Activated naive CD4-positive, alpha-beta T cell treated with anti-CD3 and anti-CD28 coated beads for 36 hours (primary cell): ENCODE data around the gene NRARP. TPM values are rescaled to one million over a fixed set of nuclear protein-coding genes. Genes with fewer than 3 reads are reported as not detected.

ENCODE experiments used
- CTCF ChIA-PET: fragments of 350-600 bp; sonication (Branson Sonifier 250); formaldehyde crosslinking; loops from one replicate; lab custom pipeline; 2021; ENCODE audit warnings: antibody characterized with exemption; lab: Charles Lee
- DNase-seq: peaks from one replicate; pipeline ENCODE4 v3.0.0-alpha.2; 2020
- H3K27ac Mint-ChIP-seq: one replicate; pipeline ENCODE4 v1.8.0; 2021; ENCODE audit warnings: mild to moderate bottlenecking, mixed read lengths
- H3K27me3 Mint-ChIP-seq: one replicate; pipeline ENCODE4 v1.8.0; 2021; ENCODE audit warnings: low read depth, mixed read lengths
- H3K36me3 Mint-ChIP-seq: one replicate; pipeline ENCODE4 v1.8.0; 2021; ENCODE audit warnings: low read depth, mixed read lengths
- H3K4me1 Mint-ChIP-seq: one replicate; pipeline ENCODE4 v1.8.0; 2021; ENCODE audit warnings: low read depth, mixed read lengths
- H3K4me3 Mint-ChIP-seq: one replicate; pipeline ENCODE4 v1.8.0; 2021; ENCODE audit warnings: mild to moderate bottlenecking, moderate library complexity, mixed read lengths
- H3K9me3 Mint-ChIP-seq: one replicate; pipeline ENCODE4 v1.8.0; 2021; ENCODE audit warnings: mixed read lengths
- intact Hi-C: fragments of 100-400 bp; cut with micrococcal nuclease; formaldehyde crosslinking; loops from one replicate; pipeline ENCODE4 v1.15.1; 2023
- total RNA-seq, 2 experiments: library from RNA; stranded (reverse); gene quantifications; one replicate each; pipeline ENCODE4 v1.2.3, GENCODE V29; 2021

Gene NRARP
- total RNA-seq, 2 experiments from 2014 or later: 1.8 to 2.2 TPM

DNA sequence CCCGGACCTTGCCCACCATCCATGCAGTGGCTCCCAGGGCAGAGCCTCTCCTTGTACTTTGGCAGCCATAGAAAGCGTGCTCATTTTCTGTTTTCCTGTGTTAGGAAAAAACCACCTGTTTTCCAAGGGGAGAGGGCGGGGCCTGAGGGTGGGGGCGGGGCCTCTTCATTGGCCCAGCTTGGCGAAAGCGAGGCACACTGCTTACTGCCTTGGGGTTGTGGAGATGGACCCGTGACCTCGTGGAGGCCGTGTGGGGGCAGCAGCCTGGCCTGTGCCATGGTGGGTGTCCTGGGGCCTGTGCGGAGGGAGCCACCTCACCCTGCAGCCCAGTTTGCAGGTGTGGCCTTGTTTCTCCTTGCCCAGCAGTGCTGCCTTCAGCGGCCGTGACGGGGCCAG is 29.0 kb downstream of the NRARP start:
- no peak overlapping the region for H3K4me3 Mint-ChIP-seq
- H3K36me3 Mint-ChIP-seq: peaks cover 19% of the 10 kb centered on the region
- DNase-seq: no peak
- peaks cover 4% of the 10 kb centered on the region for H3K27me3 Mint-ChIP-seq
- no peaks in the 10 kb centered on the region for H3K9me3 Mint-ChIP-seq
- H3K27ac Mint-ChIP-seq: no peak overlapping the region
- CTCF ChIA-PET: interaction anchor here (0.6 to 0.9 kb wide), 2 partner anchors 11 to 149 kb away, joined by 3 read pairs; no protein-coding TSS in a partner anchor
- intact Hi-C loops: no loop called here
- peaks cover 18% of the 10 kb centered on the region for H3K4me1 Mint-ChIP-seq

DNA sequence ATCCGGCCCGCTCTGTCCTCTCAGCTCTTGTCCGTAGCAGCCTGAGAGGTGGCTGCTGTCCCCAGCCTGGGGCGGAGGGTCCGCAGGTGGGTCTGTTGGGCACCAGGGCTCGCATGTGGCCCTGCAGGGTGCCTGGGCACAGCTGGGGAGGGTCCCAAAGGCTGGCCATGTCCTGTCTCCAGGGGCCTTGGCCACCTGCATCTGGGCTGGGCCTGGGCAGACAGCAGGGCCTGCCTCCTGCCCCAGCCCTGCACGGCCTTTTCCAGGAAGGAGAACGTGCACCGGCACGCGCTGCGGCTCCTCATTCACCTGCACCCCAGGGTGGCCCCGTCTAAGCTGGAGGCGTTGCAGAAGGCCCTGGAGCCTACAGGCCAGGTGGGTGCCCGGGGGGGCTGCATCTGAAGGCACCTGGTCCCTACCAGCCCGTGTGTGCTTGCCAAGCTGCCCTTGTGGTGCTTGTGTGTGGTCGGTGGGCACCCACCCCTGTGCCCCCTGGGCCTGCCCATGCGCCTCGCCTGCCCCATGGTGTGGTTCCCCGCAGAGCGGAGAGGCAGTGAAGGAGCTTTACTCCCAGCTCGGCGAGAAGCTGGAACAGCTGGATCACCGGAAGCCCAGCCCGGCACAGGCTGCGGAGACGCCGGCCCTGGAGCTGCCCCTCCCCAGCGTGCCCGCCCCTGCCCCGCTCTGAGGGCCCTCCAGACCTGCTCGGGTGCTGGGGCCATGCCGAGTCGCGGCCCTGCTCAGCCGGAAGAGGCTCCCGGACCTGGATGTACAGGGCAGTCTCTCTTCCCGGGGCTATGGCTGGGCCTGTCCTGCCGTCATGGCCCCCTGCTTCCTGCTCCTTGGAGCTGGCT is 29.6 kb downstream of the NRARP start:
- no peaks in the 10 kb centered on the region for H3K9me3 Mint-ChIP-seq
- H3K4me3 Mint-ChIP-seq: no peak overlapping the region
- peaks cover 23% of the 10 kb centered on the region for H3K36me3 Mint-ChIP-seq
- intact Hi-C loops: no loop called here
- no peak for DNase-seq
- H3K27ac Mint-ChIP-seq: no peak overlapping the region
- CTCF ChIA-PET: interaction anchor here (0.9 kb wide), 1 partner anchor 10 kb away, joined by 3 read pairs; no protein-coding TSS in a partner anchor
- H3K4me1 Mint-ChIP-seq: peaks cover 17% of the 10 kb centered on the region
- peaks cover 4% of the 10 kb centered on the region for H3K27me3 Mint-ChIP-seq

DNA sequence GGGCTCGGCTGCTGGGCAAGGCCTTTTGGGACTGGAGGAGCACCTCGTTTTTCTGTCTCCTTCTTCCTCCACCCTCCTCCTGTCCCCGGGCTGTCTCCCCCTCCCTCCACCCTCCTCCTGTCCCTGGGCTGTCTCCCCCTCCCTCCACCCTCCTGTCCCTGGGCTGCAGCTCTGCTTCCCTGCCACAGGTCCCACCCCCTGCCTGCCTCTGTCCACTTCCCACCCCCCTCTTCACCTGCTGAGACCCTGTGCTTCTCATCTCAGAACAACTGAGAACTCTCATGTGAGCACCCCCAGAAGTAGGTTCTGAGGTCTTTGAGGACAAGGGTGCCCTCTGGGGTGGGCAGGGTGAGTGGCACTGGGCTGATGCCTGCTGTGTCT is 30.4 kb downstream of the NRARP start:
- CTCF ChIA-PET: interaction anchor here (0.8 kb wide), 1 partner anchor 10 kb away, joined by 3 read pairs; no protein-coding TSS in a partner anchor
- Mint-ChIP-seq H3K27ac (no peak overlapping the region), H3K36me3 (peaks cover 28% of the 10 kb centered on the region)

GRCh38 chr9:137270929-137271695 is 31.0 kb downstream of the NRARP start:
- Mint-ChIP-seq H3K4me3 (no peak overlapping the region), H3K27ac (no peak overlapping the region), H3K9me3 (no peaks in the 10 kb centered on the region), H3K4me1 (peaks cover 11% of the 10 kb centered on the region), H3K27me3 (no peaks in the 10 kb centered on the region), H3K36me3 (peaks cover 28% of the 10 kb centered on the region)
- intact Hi-C loops: no loop called here
- no peak for DNase-seq
- CTCF ChIA-PET: interaction anchor here (0.8 kb wide), 1 partner anchor 9 kb away, joined by 3 read pairs; no protein-coding TSS in a partner anchor

More for the DNA sequence above, 30.4 kb downstream of the NRARP start:
- no peaks in the 10 kb centered on the region for H3K9me3 Mint-ChIP-seq
- DNase-seq: no peak
- intact Hi-C loops: no loop called here
- no peaks in the 10 kb centered on the region for H3K27me3 Mint-ChIP-seq
- no peak overlapping the region for H3K4me3 Mint-ChIP-seq
- H3K4me1 Mint-ChIP-seq: peaks cover 12% of the 10 kb centered on the region

DNA sequence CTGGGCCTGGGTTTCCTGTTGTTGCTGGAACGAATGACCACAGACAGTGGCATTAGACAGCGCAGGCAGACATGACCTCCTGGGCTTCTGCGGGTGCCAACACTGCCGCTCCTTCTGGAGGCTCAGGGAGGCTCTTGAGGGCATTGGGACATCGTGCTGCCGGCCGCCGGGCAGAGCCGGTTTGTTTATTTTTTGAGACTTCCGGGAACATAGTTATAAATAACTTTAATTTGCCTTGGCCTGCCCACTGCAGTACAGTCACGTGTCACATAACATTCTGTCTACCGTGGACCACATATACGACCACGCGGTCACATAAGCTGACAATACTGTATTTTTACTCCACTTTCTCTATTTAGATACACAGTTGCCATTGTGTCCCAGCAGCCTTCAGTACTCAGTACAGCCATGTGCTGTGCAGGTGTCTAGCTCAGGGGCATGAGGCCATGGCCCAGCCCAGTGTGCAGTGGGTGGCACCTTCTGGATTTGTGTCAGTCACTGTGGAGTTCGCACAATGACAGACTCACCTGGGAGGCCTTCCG is 32.8 kb downstream of the NRARP start:
- intact Hi-C loops: no loop called here
- Mint-ChIP-seq H3K9me3 (no peaks in the 10 kb centered on the region), H3K27ac (no peak overlapping the region), H3K4me1 (peaks cover 8% of the 10 kb centered on the region), H3K4me3 (no peak overlapping the region), H3K27me3 (no peaks in the 10 kb centered on the region), H3K36me3 (peaks cover 30% of the 10 kb centered on the region)
- CTCF ChIA-PET: no interaction called here
- DNase-seq: no peak

- no peaks in the 10 kb centered on the region for H3K27me3 Mint-ChIP-seq
- peaks cover 8% of the 10 kb centered on the region for H3K4me1 Mint-ChIP-seq
- no peak overlapping the region for H3K4me3 Mint-ChIP-seq
- H3K27ac Mint-ChIP-seq: no peak overlapping the region
- no peaks in the 10 kb centered on the region for H3K9me3 Mint-ChIP-seq
- CTCF ChIA-PET: no interaction called here
- peaks cover 33% of the 10 kb centered on the region for H3K36me3 Mint-ChIP-seq
- DNase-seq: no peak
- intact Hi-C loops: no loop called here
Observed at GRCh38 chr9:137268538-137269201, 33.4 kb downstream of the NRARP start.

DNA sequence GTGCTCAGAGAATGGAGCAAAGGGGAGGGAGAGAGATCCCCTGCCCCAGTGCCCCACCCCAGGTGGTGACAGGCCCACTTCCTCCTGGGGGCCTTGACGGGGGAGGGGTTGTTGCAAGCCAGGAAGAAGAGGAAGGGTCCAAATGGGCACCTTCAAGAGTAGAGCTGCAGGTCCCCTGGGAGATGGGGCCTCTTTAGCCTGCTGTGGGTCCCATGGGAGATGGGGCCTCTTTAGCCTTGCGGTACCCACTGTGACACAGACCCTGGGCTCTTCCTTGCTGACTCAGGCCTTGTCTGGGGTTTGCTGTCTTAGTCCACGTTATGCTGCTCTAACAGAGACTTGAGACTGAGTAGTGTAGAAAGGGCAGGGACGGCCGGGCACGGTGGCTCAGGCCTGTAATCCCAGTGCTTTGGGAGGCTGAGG is 34.1 kb downstream of the NRARP start:
- no peaks in the 10 kb centered on the region for H3K9me3 Mint-ChIP-seq
- H3K4me1 Mint-ChIP-seq: peaks cover 8% of the 10 kb centered on the region
- CTCF ChIA-PET: no interaction called here
- DNase-seq: no peak
- no peak overlapping the region for H3K27ac Mint-ChIP-seq
- H3K36me3 Mint-ChIP-seq: peaks cover 33% of the 10 kb centered on the region
- H3K4me3 Mint-ChIP-seq: no peak overlapping the region
- intact Hi-C loops: no loop called here
- H3K27me3 Mint-ChIP-seq: no peaks in the 10 kb centered on the region

DNA sequence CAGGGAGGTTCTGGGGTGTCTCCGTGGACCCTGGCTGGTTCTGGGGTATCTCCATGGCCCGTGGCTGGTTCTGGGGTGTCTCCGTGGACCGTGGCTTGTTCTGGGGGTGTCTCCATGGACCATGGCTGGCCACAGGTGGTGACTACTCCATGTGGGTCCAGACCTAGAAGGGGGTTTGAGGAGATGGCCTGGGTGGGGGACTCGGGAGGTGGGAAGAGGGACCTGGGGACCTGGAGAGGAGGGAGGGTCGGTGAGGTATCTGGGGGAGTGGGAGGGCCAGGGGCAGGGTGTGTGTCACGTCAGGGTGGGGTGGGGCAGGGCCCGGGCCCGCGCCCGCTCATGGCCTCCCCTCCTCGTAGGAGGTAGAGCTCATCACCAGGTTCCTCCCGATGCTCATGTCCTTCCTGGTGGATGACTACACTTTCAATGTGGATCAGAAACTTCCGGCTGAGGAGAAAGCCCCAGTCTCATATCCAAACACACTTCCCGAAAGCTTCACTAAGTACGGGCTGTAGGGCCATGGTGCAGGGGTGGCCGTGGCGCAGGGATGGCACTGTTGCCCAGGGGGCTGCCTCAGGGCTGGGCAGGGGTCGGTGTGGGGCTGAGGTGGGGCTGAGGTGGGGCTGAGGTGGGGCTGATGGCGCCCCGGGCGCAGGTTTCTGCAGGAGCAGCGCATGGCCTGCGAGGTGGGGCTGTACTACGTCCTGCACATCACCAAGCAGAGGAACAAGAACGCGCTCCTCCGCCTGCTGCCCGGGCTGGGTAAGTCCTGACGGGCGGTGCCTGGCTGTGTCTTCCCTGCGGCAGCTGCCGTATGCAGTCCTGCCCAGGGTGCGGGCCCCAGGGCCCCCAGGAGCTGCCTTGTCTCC is 35.3 kb downstream of the NRARP start:
- no peaks in the 10 kb centered on the region for H3K27me3 Mint-ChIP-seq

GRCh38 chr9:137266162-137266527 is 35.9 kb downstream of the NRARP start:
- CTCF ChIA-PET: no interaction called here
- peaks cover 33% of the 10 kb centered on the region for H3K36me3 Mint-ChIP-seq
- intact Hi-C loops: no loop called here

More for the DNA sequence above, 35.3 kb downstream of the NRARP start:
- Mint-ChIP-seq H3K9me3 (no peaks in the 10 kb centered on the region), H3K27ac (no peak overlapping the region), H3K4me1 (peaks cover 8% of the 10 kb centered on the region), H3K36me3 (peaks cover 34% of the 10 kb centered on the region), H3K4me3 (no peak overlapping the region)
- DNase-seq: no peak
- CTCF ChIA-PET: no interaction called here
- intact Hi-C loops: no loop called here

DNA sequence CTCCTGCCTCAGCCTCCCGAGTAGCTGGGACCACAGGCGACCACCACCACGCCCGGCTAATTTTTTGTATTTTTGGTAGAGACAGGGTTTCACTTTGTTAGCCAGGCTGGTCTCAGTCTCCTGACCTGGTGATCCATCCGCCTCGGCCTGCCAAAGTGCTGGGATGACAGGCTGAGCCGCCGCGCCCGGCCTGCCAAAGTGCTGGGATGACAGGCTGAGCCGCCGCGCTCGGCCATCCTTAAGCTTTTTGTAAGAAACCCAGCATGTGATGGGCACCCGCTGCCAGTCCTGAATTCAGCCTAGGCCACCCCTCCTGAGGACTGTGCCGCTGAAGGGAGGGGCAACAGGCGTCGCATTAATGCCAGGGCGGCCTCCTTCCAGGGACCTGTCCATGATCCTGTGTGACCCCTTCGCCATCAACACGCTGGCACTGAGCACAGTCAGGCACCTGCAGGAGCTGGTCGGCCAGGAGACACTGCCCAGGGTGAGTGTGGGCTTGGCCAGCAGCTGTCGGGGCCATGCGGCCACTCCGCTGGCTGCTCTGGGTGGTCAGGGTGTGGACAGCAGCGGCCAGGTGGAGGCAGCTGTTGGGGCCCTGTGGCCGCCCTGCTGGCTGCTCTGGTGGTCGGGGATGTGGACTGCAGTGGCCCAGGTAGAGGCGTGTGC is 36.4 kb downstream of the NRARP start:
- Mint-ChIP-seq H3K27me3 (no peaks in the 10 kb centered on the region), H3K36me3 (peaks cover 31% of the 10 kb centered on the region), H3K9me3 (no peaks in the 10 kb centered on the region), H3K27ac (no peak overlapping the region), H3K4me1 (no peaks in the 10 kb centered on the region), H3K4me3 (no peak overlapping the region)
- intact Hi-C loops: no loop called here
- no peak for DNase-seq
- CTCF ChIA-PET: interaction anchor here (0.6 kb wide), 1 partner anchor 21 kb away, joined by 3 read pairs; no protein-coding TSS in a partner anchor

More at GRCh38 chr9:137266162-137266527, 35.9 kb downstream of the NRARP start:
- Mint-ChIP-seq H3K9me3 (no peaks in the 10 kb centered on the region), H3K27me3 (no peaks in the 10 kb centered on the region), H3K4me3 (no peak overlapping the region), H3K4me1 (peaks cover 3% of the 10 kb centered on the region), H3K27ac (no peak overlapping the region)
- DNase-seq: no peak

DNA sequence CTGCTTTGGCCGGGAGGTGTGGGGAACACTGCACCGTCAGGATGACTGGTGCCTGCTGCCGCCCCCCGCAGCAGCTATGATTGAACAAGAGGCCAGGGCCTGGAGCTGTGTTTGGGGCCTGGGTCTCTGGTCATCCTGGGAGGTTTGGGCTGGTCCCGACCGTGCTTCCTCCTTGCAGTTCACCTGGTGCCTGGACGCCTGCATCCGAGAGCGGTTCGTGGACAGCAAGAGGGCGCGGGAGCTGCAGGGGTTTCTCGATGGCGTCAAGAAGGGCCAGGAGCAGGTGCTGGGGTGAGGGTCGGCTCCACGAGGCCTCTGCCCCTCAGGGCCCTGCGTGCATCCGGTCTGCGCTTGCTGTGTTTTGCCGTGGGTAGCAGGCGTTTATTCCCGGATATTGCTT is 38.0 kb downstream of the NRARP start:
- H3K4me3 Mint-ChIP-seq: no peak overlapping the region
- no peaks in the 10 kb centered on the region for H3K9me3 Mint-ChIP-seq
- H3K27me3 Mint-ChIP-seq: no peaks in the 10 kb centered on the region
- CTCF ChIA-PET: interaction anchor here (1.2 kb wide), 1 partner anchor 27 kb away, joined by 3 read pairs; no protein-coding TSS in a partner anchor
- no peak overlapping the region for H3K27ac Mint-ChIP-seq
- peaks cover 25% of the 10 kb centered on the region for H3K36me3 Mint-ChIP-seq
- intact Hi-C loops: no loop called here
- no peaks in the 10 kb centered on the region for H3K4me1 Mint-ChIP-seq
- no peak for DNase-seq
